ENCODE measurements around the gene HPGD. TPM values are rescaled to one million over a fixed set of nuclear protein-coding genes. Genes with fewer than 3 reads are reported as not detected.
"Not testable (repeated sequence)": the region's sequence is repeated elsewhere in the genome, so short reads cannot be mapped to it uniquely, and the experiment has no call there.

The HPGD gene
- total RNA-seq, 1 experiment from 2014 or later: 1.9 TPM

GRCh38 chr4:174516794-174517193, 5.5 kb downstream of the HPGD start:
- no peaks in the 10 kb centered on the region for H3K9me3 ChIP-seq (replicated peaks)
- peaks cover 2% of the 10 kb centered on the region for H3K4me1 ChIP-seq (replicated peaks)
- H3K27me3 ChIP-seq (replicated peaks): no peaks in the 10 kb centered on the region; the same call in 1 of the 2 replicates
- H3K36me3 ChIP-seq: no peaks in the 10 kb centered on the region
- H3K4me3 ChIP-seq: no peak overlapping the region
- H3K27ac ChIP-seq: no peak overlapping the region
- no peak for DNase-seq (ENCODE audit: low read depth in 1 of 2, low spot score in 2 of 2)

- Histone ChIP-seq H3K4me1 (replicated peaks) (no peaks in the 10 kb centered on the region), H3K36me3 (no peaks in the 10 kb centered on the region), H3K9me3 (replicated peaks) (no peaks in the 10 kb centered on the region), H3K27me3 (replicated peaks) (no peaks in the 10 kb centered on the region; the same call in 1 of the 2 replicates), H3K4me3 (no peak overlapping the region), H3K27ac (no peak overlapping the region)
- DNase-seq (ENCODE audit: low read depth in 1 of 2, low spot score in 2 of 2): no peak
These were observed 5.9 kb downstream of the HPGD start for GRCh38 chr4:174516345-174516744.

- no peak for DNase-seq (ENCODE audit: low read depth in 1 of 2, low spot score in 2 of 2)
- H3K36me3 ChIP-seq: no peaks in the 10 kb centered on the region
- H3K27ac ChIP-seq: no peak overlapping the region
- H3K4me3 ChIP-seq: no peak overlapping the region
- H3K9me3 ChIP-seq (replicated peaks): no peaks in the 10 kb centered on the region
- H3K4me1 ChIP-seq (replicated peaks): no peaks in the 10 kb centered on the region
- H3K27me3 ChIP-seq (replicated peaks): no peaks in the 10 kb centered on the region
These were observed 9.5 kb downstream of the HPGD start for GRCh38 chr4:174512745-174513144.

GRCh38 chr4:174505892-174506291, 16.4 kb downstream of the HPGD start:
- H3K4me3 ChIP-seq: no peak overlapping the region
- no peak for DNase-seq (ENCODE audit: low read depth in 1 of 2, low spot score in 2 of 2)
- no peaks in the 10 kb centered on the region for H3K9me3 ChIP-seq (replicated peaks)
- peaks cover 3% of the 10 kb centered on the region for H3K4me1 ChIP-seq (replicated peaks)
- H3K27ac ChIP-seq: no peak overlapping the region
- no peaks in the 10 kb centered on the region for H3K27me3 ChIP-seq (replicated peaks)
- no peaks in the 10 kb centered on the region for H3K36me3 ChIP-seq

- Histone ChIP-seq H3K27ac (no peak overlapping the region), H3K4me3 (no peak overlapping the region), H3K36me3 (no peaks in the 10 kb centered on the region), H3K27me3 (replicated peaks) (no peaks in the 10 kb centered on the region), H3K9me3 (replicated peaks) (no peaks in the 10 kb centered on the region), H3K4me1 (replicated peaks) (peaks cover 8% of the 10 kb centered on the region)
- no peak for DNase-seq (ENCODE audit: low read depth in 1 of 2, low spot score in 2 of 2)
These were observed 17.3 kb downstream of the HPGD start for GRCh38 chr4:174505007-174505406.

- no peak for DNase-seq (ENCODE audit: low read depth in 1 of 2, low spot score in 2 of 2)
- Histone ChIP-seq H3K4me1 (replicated peaks) (peaks cover 8% of the 10 kb centered on the region), H3K4me3 (no peak overlapping the region), H3K27me3 (replicated peaks) (no peaks in the 10 kb centered on the region), H3K27ac (no peak overlapping the region), H3K36me3 (no peaks in the 10 kb centered on the region), H3K9me3 (replicated peaks) (no peaks in the 10 kb centered on the region)
These were observed 19.1 kb downstream of the HPGD start for GRCh38 chr4:174503079-174503715.

- Histone ChIP-seq H3K27me3 (replicated peaks) (no peaks in the 10 kb centered on the region), H3K9me3 (replicated peaks) (no peaks in the 10 kb centered on the region), H3K27ac (peak overlapping the region; percentile 36; the same call in 1 of the 2 replicates), H3K36me3 (no peaks in the 10 kb centered on the region), H3K4me3 (no peak overlapping the region), H3K4me1 (replicated peaks) (peaks cover 14% of the 10 kb centered on the region)
- DNase-seq (ENCODE audit: low read depth in 1 of 2, low spot score in 2 of 2): peak in 1 of 2 experiments; percentile 36
These were observed 25.5 kb downstream of the HPGD start for GRCh38 chr4:174496631-174497432.

GRCh38 chr4:174495626-174496025, 26.7 kb downstream of the HPGD start:
- H3K27ac ChIP-seq: no peak overlapping the region
- DNase-seq (ENCODE audit: low read depth in 1 of 2, low spot score in 2 of 2): no peak

GRCh38 chr4:174494726-174495125, 27.6 kb downstream of the HPGD start:
- no peaks in the 10 kb centered on the region for H3K27me3 ChIP-seq (replicated peaks)
- H3K4me1 ChIP-seq (replicated peaks): peaks cover 23% of the 10 kb centered on the region
- no peak overlapping the region for H3K4me3 ChIP-seq
- no peak overlapping the region for H3K27ac ChIP-seq
- DNase-seq (ENCODE audit: low read depth in 1 of 2, low spot score in 2 of 2): no peak
- H3K36me3 ChIP-seq: no peaks in the 10 kb centered on the region
- no peaks in the 10 kb centered on the region for H3K9me3 ChIP-seq (replicated peaks)

More at GRCh38 chr4:174495626-174496025, 26.7 kb downstream of the HPGD start:
- H3K4me3 ChIP-seq: no peak overlapping the region
- H3K27me3 ChIP-seq (replicated peaks): no peaks in the 10 kb centered on the region
- H3K4me1 ChIP-seq (replicated peaks): peaks cover 17% of the 10 kb centered on the region
- no peaks in the 10 kb centered on the region for H3K36me3 ChIP-seq
- no peaks in the 10 kb centered on the region for H3K9me3 ChIP-seq (replicated peaks)

- H3K9me3 ChIP-seq (replicated peaks): no peaks in the 10 kb centered on the region
- H3K4me3 ChIP-seq: no peak overlapping the region
- no peaks in the 10 kb centered on the region for H3K36me3 ChIP-seq
- H3K27ac ChIP-seq: no peak overlapping the region
- no peak for DNase-seq (ENCODE audit: low read depth in 1 of 2, low spot score in 2 of 2)
- no peaks in the 10 kb centered on the region for H3K27me3 ChIP-seq (replicated peaks)
- H3K4me1 ChIP-seq (replicated peaks): peaks cover 29% of the 10 kb centered on the region
These were observed 28.1 kb downstream of the HPGD start for GRCh38 chr4:174494146-174494545.

- Histone ChIP-seq H3K4me1 (replicated peaks) (peaks cover 23% of the 10 kb centered on the region), H3K4me3 (no peak overlapping the region), H3K27me3 (replicated peaks) (no peaks in the 10 kb centered on the region), H3K36me3 (no peaks in the 10 kb centered on the region), H3K9me3 (replicated peaks) (no peaks in the 10 kb centered on the region), H3K27ac (peak overlapping the region; percentile 52)
- DNase-seq (ENCODE audit: low read depth in 1 of 2, low spot score in 2 of 2): peak in 1 of 2 experiments; percentile 91
These were observed 31.8 kb downstream of the HPGD start for GRCh38 chr4:174490451-174490961.

- peaks cover 23% of the 10 kb centered on the region for H3K4me1 ChIP-seq (replicated peaks)
- not testable (repeated sequence) for H3K27me3 ChIP-seq (replicated peaks); H3K9me3 ChIP-seq (replicated peaks); DNase-seq (ENCODE audit: low read depth in 1 of 2, low spot score in 2 of 2); H3K4me3 ChIP-seq; H3K36me3 ChIP-seq; H3K27ac ChIP-seq
These were observed 33.9 kb downstream of the HPGD start for GRCh38 chr4:174488368-174488767.

- no peak for DNase-seq (ENCODE audit: low read depth in 1 of 2, low spot score in 2 of 2)
- H3K4me1 ChIP-seq (replicated peaks): peaks cover 9% of the 10 kb centered on the region
- H3K36me3 ChIP-seq: no peaks in the 10 kb centered on the region
- no peak overlapping the region for H3K27ac ChIP-seq
- no peaks in the 10 kb centered on the region for H3K27me3 ChIP-seq (replicated peaks)
- no peak overlapping the region for H3K4me3 ChIP-seq
- no peaks in the 10 kb centered on the region for H3K9me3 ChIP-seq (replicated peaks)
These were observed 37.3 kb downstream of the HPGD start for GRCh38 chr4:174485025-174485424.

GRCh38 chr4:174483792-174484191, 38.5 kb downstream of the HPGD start:
- Histone ChIP-seq H3K27ac (no peak overlapping the region), H3K4me3 (no peak overlapping the region), H3K27me3 (replicated peaks) (no peaks in the 10 kb centered on the region), H3K36me3 (no peaks in the 10 kb centered on the region), H3K4me1 (replicated peaks) (no peaks in the 10 kb centered on the region), H3K9me3 (replicated peaks) (no peaks in the 10 kb centered on the region)
- DNase-seq (ENCODE audit: low read depth in 1 of 2, low spot score in 2 of 2): no peak

Measured in SJSA1 (cell line).